Stimulated activated effector memory CD8-positive, alpha-beta T cell treated with anti-CD3 and anti-CD28 coated beads, Interleukin-12 subunit alpha, Interleukin-12 subunit beta, amount 100 ng/mL, for 72 hours (primary cell): ENCODE results near the gene SOS1.

Experiments
- ATAC-seq: fragments of 150-1000 bp; cut with Tn5 transposase; 2 replicates; pipeline ENCODE4 v1.10.0; 2021
- DNase-seq, 2 donors: peaks; one replicate each; pipeline ENCODE4 v3.0.0; 2021 to 2022; ENCODE audit warnings: low spot score in 2 of 2
- H3K27ac Mint-ChIP-seq: one replicate; pipeline ENCODE4 v1.8.0; 2022; ENCODE audit warnings: mild to moderate bottlenecking, mixed read lengths
- H3K36me3 Mint-ChIP-seq: one replicate; pipeline ENCODE4 v1.8.0; 2022; ENCODE audit warnings: mild to moderate bottlenecking, mixed read lengths
- H3K4me1 Mint-ChIP-seq: one replicate; pipeline ENCODE4 v1.8.0; 2022; ENCODE audit warnings: mixed read lengths
- H3K4me3 Mint-ChIP-seq: one replicate; pipeline ENCODE4 v1.8.0; 2022; ENCODE audit warnings: mild to moderate bottlenecking, mixed read lengths
- H3K9me3 Mint-ChIP-seq: one replicate; pipeline ENCODE4 v1.8.0; 2022; ENCODE audit warnings: mixed read lengths

SOS1 gene

DNA sequence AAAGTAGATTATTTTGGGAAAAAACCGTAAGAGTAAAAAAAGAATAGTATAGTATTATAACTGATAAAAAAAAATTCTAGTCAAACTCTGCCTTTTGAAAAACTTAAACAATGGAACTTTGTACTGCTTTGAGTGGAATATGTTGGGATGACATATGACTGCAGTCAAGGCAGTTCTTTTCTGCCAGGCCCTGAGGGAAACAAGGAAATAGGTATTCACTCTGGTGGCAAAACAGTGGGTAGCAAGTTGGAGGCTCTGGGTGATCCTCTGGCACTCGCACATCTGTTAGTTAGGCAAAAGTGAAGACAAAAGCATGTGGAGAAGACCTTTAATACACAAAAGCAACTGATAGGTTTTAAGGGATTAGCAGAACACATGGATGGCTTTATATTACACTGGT, 129.0 kb downstream of the SOS1 start:
- Mint-ChIP-seq H3K4me3 (no peak overlapping the region), H3K27ac (no peak overlapping the region), H3K9me3 (no peaks in the 10 kb centered on the region), H3K36me3 (peaks cover 93% of the 10 kb centered on the region), H3K4me1 (no peaks in the 10 kb centered on the region)
- ATAC-seq (no peak), DNase-seq (no peak)

DNA sequence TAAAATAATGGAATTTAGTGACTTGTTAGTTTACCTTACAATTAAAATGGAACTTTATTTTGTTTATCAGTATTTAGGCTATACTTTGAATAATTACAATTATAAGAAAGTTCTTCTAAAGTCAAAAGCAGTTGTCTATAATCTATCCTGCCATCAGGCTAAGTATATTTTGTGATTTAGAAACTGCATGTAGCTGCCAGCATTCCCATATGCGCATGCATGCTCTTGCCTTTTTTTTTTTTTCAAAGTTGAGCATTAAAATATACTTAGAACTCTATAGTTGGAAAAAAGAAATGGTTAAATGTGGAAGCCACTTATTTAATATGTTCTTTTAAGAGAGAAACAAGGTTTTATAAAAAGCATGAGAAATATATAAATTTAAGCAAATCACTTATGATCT, 132.1 kb downstream of the SOS1 start:
- no peaks in the 10 kb centered on the region for H3K4me1 Mint-ChIP-seq
- no peak for ATAC-seq

DNA sequence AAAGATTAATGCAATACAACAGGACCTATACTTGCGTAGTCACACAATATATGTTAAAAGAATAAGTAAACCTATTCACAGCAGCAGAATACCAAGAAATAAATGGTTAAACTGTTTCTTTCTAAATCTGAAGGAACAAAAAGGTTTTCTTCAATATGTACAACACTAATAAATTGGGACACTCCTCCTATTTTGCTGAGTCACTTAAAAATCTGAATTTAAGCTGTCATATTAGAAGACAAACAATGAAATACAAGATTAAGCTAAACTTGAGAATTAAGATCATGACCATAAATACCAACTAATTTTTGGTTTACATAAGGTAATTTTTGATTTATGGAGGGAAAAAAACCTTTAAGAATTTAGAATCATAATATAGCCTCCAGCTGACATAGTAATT, 138.4 kb downstream of the SOS1 start:
- Mint-ChIP-seq H3K27ac (no peak overlapping the region), H3K4me3 (no peak overlapping the region), H3K36me3 (peaks cover 42% of the 10 kb centered on the region), H3K9me3 (no peaks in the 10 kb centered on the region), H3K4me1 (no peaks in the 10 kb centered on the region)
- no peak for ATAC-seq
- DNase-seq, result no peak

More for the DNA sequence above, 132.1 kb downstream of the SOS1 start:
- H3K27ac Mint-ChIP-seq, result no peak overlapping the region
- no peak overlapping the region for H3K4me3 Mint-ChIP-seq
- no peak for DNase-seq
- no peaks in the 10 kb centered on the region for H3K9me3 Mint-ChIP-seq
- H3K36me3 Mint-ChIP-seq, result peaks cover 92% of the 10 kb centered on the region

DNA sequence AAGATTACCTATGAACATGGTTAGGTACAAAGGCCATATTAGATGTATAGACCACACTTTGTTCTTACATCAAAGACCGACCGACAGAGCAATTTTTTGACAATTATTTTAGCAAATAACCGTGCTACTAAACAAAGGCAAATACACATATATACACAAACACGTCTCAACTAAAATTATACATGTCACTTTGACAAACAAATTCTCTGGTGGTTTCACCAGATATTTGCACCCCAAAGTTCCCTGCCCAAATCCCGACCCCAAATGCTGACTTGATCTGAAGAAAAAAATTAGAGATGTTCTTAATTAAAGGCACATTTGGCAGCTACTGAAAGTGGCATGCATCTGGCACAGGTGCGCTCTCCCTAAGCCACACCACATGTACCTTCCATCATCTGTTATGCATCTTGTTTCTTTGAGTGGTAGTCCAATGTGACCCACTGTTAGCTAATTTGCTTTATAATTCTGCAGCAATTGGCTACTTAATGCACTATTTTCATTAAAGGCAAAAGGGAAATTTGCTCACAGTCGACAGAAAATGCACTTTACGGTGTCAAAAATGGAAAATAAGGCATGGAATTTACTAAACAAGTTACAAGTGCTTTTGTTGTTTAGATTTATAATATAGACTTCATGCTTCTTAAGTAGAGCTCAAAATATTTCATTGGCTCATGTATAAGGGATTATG, 139.0 kb downstream of the SOS1 start:
- ATAC-seq (no peak), DNase-seq (no peak)
- Mint-ChIP-seq H3K4me3 (no peak overlapping the region), H3K4me1 (no peaks in the 10 kb centered on the region), H3K9me3 (no peaks in the 10 kb centered on the region), H3K36me3 (peaks cover 35% of the 10 kb centered on the region), H3K27ac (no peak overlapping the region)

DNA sequence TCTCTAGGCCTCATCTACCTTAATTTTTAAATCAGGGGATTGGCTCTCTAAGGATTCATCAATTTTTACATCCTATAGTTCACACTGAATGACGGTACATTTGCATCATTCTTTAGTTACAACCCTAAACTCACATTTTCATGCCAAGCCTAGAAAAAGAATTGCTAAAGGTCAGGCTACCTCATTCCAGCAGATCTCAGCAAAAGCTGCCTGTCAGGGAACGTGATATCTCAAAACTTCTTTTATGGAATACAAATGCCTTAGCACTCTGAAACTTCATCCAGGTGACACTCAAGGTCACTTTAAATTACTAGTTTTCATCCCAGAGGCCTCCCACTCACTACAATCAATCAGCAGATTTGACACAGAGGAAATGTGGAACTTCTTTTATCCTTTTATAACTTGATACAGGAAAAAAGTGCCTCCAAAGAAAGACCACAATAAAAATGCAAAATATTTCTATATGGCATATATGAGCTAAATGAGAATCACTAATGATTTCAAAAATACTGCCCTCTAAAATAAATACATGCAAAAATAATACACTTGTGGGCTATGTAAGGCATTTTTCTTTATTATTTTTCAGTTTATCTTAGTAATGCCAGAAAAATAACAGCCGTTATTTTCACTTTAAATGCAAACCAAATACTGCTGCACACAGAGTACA, 139.7 kb downstream of the SOS1 start:
- Mint-ChIP-seq H3K4me1 (no peaks in the 10 kb centered on the region), H3K9me3 (no peaks in the 10 kb centered on the region), H3K27ac (no peak overlapping the region), H3K4me3 (no peak overlapping the region), H3K36me3 (peaks cover 28% of the 10 kb centered on the region)
- no peak for ATAC-seq
- DNase-seq, result no peak

DNA sequence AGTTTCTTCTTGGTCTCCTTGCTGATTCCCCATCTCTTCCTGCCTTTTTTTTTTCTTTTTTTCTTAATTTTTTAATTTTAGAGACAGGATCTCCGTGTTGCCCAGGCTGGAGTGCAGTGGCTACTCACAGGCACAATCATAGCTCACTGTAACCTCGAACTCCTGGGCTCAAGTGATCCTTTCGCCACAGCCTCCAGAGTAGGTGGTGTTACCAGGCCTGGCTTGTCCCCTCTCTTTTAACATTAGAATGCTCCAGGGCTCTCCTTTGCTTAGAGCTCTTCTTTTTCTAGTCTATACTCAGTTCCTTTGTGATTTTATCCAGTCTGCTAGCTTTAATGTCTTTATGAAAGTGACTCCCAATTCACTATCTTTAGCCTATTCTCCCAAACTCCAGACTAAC, 141.9 kb downstream of the SOS1 start:
- H3K4me3 Mint-ChIP-seq, result no peak overlapping the region
- DNase-seq, result no peak
- no peaks in the 10 kb centered on the region for H3K4me1 Mint-ChIP-seq
- H3K9me3 Mint-ChIP-seq, result no peaks in the 10 kb centered on the region
- no peak overlapping the region for H3K27ac Mint-ChIP-seq
- no peak for ATAC-seq
- H3K36me3 Mint-ChIP-seq, result peaks cover 7% of the 10 kb centered on the region

DNA sequence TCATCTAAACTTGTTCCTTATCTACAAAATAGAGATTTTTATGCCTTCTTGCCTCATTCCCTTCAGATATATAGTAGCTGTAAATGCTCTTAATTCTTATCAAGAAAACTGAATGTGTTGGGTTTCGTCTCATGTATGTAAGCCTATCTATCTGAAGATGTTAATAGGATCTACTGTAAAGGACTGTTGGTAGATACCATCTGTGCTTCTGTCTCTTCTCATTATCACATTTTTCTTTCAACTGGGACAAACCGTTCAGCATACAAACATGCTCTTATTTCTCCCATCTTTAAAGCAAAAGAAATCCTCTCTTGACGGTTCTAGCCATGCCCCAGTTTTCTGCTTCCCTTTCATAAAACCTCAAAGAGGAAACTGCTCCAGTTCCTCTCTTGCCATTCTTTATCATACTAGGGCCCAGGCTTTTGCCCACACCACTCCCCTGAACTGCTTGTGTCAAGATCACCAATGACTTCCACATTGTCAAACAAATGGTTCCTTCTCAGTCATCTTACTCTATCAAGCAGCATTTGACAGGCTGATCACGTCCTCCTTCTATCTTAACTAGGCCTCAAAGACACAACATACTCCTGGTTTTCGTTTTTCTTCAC, 142.5 kb downstream of the SOS1 start:
- H3K4me3 Mint-ChIP-seq, result no peak overlapping the region
- peaks cover 2% of the 10 kb centered on the region for H3K36me3 Mint-ChIP-seq
- ATAC-seq, result no peak
- no peak overlapping the region for H3K27ac Mint-ChIP-seq
- DNase-seq, result no peak
- H3K4me1 Mint-ChIP-seq, result no peaks in the 10 kb centered on the region
- H3K9me3 Mint-ChIP-seq, result no peaks in the 10 kb centered on the region

DNA sequence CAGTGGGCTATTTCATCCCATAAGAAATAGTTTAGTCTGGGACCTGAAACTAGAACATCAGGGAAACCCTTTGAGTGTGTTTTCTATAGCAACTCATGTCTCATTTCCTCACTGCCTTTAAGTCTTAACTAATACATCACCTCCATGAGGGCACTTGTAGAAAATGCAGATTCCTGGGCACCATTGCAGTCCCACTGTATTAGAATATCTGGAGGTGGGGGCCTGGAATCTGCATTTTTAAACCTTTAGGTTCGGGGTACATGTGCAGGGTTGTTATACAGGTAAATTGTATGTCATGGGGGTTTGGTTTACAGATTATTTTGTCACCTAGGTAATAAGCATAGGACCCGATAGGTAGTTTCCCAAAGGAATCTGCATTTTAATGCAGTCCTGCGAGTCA, 143.8 kb downstream of the SOS1 start:
- no peak for ATAC-seq
- no peaks in the 10 kb centered on the region for H3K4me1 Mint-ChIP-seq

DNA sequence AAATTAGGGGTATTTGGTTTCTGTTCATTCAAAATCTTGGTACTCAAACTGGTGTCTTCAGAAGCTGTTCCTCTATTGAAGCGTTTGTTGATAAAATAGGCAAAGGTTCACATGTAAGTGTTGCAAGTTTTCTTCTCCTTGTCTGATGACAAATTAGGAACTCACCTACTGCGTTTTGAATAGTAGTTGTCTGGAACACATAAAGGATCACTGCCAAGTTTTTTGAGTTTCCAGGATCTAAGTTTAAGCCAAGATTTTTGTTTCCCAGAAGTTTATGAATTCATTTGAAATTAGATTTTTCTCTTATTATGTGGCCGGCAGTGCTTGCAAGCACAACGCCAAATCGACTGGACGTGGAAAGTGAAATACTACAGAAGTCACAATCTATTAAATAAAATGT, 145.8 kb downstream of the SOS1 start:
- H3K9me3 Mint-ChIP-seq, result no peaks in the 10 kb centered on the region
- H3K4me1 Mint-ChIP-seq, result no peaks in the 10 kb centered on the region
- DNase-seq, result no peak
- no peak for ATAC-seq
- no peak overlapping the region for H3K27ac Mint-ChIP-seq
- no peak overlapping the region for H3K4me3 Mint-ChIP-seq
- H3K36me3 Mint-ChIP-seq, result no peaks in the 10 kb centered on the region

More for the DNA sequence above, 143.8 kb downstream of the SOS1 start:
- DNase-seq, result no peak
- Mint-ChIP-seq H3K4me3 (no peak overlapping the region), H3K36me3 (no peaks in the 10 kb centered on the region), H3K9me3 (no peaks in the 10 kb centered on the region), H3K27ac (no peak overlapping the region)

DNA sequence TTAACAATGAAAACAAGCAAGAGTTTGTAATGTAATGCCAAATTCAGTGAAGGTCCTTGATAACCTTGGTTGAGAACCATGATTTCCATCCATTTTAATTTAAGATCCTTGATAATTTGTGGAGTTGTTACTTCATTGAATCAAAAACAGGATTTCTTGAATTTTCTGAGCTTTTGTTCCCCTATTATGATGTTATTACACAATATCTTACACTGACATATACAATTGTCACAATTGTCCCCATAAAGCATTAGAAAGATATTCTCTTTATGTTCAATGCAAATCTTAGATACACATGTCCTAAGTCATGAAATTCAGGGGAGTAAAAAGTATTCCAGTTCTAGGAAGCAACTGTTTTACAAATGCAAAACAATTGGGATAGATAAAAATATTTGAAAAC, 147.6 kb downstream of the SOS1 start:
- ATAC-seq, result no peak
- no peak for DNase-seq
- no peaks in the 10 kb centered on the region for H3K4me1 Mint-ChIP-seq
- no peaks in the 10 kb centered on the region for H3K36me3 Mint-ChIP-seq
- H3K27ac Mint-ChIP-seq, result no peak overlapping the region
- H3K9me3 Mint-ChIP-seq, result no peaks in the 10 kb centered on the region
- no peak overlapping the region for H3K4me3 Mint-ChIP-seq

DNA sequence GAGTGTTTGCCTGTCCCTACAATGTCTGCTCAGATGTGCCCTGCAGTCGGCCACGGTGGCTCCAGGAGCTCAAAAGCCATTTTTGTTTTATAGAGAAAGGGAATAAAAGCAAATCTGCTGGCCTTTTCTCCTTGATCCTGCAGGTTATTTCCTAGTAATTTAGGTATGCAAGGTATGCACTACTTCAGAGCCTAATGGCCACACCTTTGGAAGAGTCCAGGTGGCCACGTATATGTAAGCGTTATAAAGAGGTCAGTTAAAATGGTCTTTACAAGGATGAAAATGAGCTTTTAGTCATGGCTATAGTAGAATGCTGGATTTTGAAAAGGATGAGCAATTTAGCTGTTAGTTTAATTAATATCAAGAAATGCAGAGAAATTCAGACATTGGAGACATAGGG, 149.5 kb downstream of the SOS1 start:
- Mint-ChIP-seq H3K36me3 (no peaks in the 10 kb centered on the region), H3K27ac (no peak overlapping the region), H3K9me3 (no peaks in the 10 kb centered on the region), H3K4me3 (no peak overlapping the region), H3K4me1 (no peaks in the 10 kb centered on the region)
- ATAC-seq (no peak), DNase-seq (no peak)

DNA sequence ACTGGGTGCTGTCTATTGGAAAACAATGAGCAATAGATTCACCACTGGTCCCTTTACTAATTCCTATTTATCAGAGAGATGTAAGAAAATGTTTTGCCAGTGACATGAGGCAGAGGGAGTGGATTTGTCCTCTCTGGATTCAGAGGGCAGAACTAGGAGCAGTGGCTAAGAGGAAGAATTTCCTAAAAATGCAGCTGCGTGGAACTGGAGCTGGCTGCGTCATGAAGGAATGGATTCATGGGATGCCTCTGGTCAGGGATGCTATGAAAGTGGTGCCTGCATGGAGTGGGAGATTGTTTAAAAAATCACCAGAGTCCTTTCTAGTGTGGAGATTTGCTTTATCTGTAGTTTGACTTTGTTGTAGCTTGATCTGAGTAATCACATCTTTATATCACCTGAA, 152.8 kb downstream of the SOS1 start:
- DNase-seq (no peak), ATAC-seq (no peak)
- Mint-ChIP-seq H3K36me3 (no peaks in the 10 kb centered on the region), H3K4me1 (no peaks in the 10 kb centered on the region), H3K9me3 (no peaks in the 10 kb centered on the region), H3K4me3 (no peak overlapping the region), H3K27ac (no peak overlapping the region)

DNA sequence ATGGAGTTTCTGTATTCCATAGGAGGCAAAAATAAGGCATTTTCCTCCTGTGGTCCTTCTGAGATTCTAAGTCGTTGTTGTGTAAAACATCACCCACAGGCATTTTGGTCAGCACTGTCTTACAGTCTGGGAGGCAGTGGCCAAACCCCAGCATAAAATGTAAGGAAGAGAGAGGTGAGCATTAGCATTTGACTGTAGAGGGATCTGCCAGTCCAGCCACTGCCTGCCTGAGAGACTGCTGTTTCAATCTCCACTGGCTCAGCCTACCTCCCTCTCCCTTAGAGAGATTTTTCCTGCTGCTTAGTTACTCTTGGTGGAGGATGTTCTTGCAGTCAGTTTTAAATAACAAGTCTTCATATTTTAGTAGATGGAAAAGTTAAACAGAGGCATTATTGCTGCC, 154.2 kb downstream of the SOS1 start:
- DNase-seq, result no peak
- Mint-ChIP-seq H3K4me1 (no peaks in the 10 kb centered on the region), H3K27ac (no peak overlapping the region), H3K9me3 (no peaks in the 10 kb centered on the region), H3K36me3 (no peaks in the 10 kb centered on the region), H3K4me3 (no peak overlapping the region)
- no peak for ATAC-seq

DNA sequence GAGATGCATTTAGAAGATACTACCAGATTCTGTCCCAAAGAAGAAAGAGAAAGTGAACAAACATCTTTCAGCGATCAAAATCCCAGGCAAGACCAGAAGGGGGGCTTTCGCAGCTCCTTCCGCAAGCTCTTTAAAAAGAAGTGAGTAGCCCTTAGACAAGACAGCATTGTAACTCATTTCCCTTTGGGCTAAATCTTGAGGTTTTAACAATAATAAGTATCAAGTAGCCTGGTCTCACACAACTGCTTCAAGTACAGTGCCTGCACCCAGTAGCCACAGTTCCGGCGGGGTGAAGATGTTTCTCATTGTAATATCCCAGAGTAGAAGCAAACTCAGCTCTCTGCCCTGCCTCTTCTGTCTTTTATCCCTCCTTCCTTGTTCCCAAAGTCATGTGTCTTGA, 154.8 kb downstream of the SOS1 start:
- no peak for ATAC-seq
- no peak overlapping the region for H3K27ac Mint-ChIP-seq
- no peak overlapping the region for H3K4me3 Mint-ChIP-seq
- H3K36me3 Mint-ChIP-seq, result no peaks in the 10 kb centered on the region
- no peaks in the 10 kb centered on the region for H3K9me3 Mint-ChIP-seq
- H3K4me1 Mint-ChIP-seq, result no peaks in the 10 kb centered on the region
- no peak for DNase-seq

DNA sequence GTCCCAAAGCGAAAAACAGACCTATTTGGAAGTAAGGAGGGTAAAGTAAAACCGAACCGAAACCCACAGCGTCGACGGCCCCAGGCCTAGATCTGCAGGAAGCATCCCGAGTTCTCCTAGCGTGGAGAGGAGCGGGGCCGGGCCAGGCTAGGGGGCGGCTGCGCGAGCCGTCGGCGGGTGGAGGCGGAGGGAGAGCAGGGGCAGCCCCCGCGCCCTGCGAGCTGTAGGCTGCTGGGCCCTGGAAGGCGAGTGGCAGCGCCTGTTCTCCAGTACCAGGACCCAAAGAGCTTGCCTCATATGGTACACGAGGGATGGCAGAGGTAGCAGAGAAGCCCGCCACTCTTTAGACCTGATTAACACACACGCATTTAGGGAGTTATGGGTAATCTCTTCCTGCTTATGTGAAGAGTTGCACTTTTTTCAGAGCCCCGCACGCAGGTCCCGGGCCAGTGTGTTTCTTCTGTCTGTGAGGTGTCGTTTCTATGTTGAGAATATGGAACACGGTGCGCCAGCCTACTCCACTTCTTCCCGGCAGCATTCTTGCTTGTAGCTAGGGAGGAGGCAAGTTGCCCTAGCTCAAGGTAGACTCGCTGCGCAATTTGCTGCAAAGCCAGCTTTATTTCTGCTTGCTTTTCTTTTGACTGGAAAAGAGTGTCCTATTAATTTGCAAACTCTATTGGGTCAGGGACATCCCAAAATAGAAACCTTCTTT, 160.1 kb downstream of the SOS1 start:
- H3K9me3 Mint-ChIP-seq, result no peaks in the 10 kb centered on the region
- DNase-seq (no peak), ATAC-seq (peak; percentile 45)
- no peaks in the 10 kb centered on the region for H3K4me1 Mint-ChIP-seq
- H3K36me3 Mint-ChIP-seq, result no peaks in the 10 kb centered on the region
- peak overlapping the region; percentile 45 for H3K4me3 Mint-ChIP-seq
- H3K27ac Mint-ChIP-seq, result no peak overlapping the region
